ENCODE data around the gene ABHD12.

The ABHD12 gene

GRCh38 chr20:25318471-25319240 lies 72.0 kb downstream of the ABHD12 start:
- Histone ChIP-seq H3K9ac (ENCODE audit: low read depth, low read length, poor library complexity) (no peak overlapping the region), H4K91ac (ENCODE audit: low read depth, low read length, poor library complexity) (no peak overlapping the region), H3K4me3 (ENCODE audit: low read length in 2 of 2) (no peak overlapping the region), H2BK120ac (ENCODE audit: low read depth, low read length) (no peak overlapping the region), H3K79me1 (ENCODE audit: low read depth, low read length) (peaks cover 2% of the 10 kb centered on the region), H2AK5ac (ENCODE audit: low read depth, low read length) (no peak overlapping the region), H3K36me3 (replicated peaks in 1 of 2; ENCODE audit: control insufficient read depth in 2 of 2, insufficient read depth in 2 of 2, low read length in 2 of 2) (peaks cover 14 to 45% of the 10 kb centered on the region in 2 donors), H3K4ac (ENCODE audit: low read length) (no peak overlapping the region), H3K23ac (ENCODE audit: low read depth, low read length, poor library complexity) (no peak overlapping the region), H2BK12ac (ENCODE audit: low read length) (no peak overlapping the region), H3K9me3 (replicated peaks in 1 of 2; ENCODE audit: control insufficient read depth in 2 of 2, insufficient read depth in 1 of 2, low read depth in 1 of 2, low read length in 2 of 2) (no peaks in the 10 kb centered on the region), H3K14ac (ENCODE audit: low read length) (no peak overlapping the region), H3K27ac (replicated peaks; ENCODE audit: low read length) (no peak overlapping the region), H2BK5ac (ENCODE audit: low read length) (no peak overlapping the region), H2AFZ (ENCODE audit: low read length) (no peak overlapping the region), H3K4me1 (ENCODE audit: control insufficient read depth in 2 of 2, insufficient read depth in 1 of 2, low read depth in 1 of 2, low read length in 2 of 2) (peaks cover 0 to 3% of the 10 kb centered on the region in 2 donors), H3K18ac (ENCODE audit: low read length) (no peak overlapping the region), H2BK15ac (ENCODE audit: low read length) (no peak overlapping the region), H3K4me2 (ENCODE audit: insufficient read depth, low read length, poor library complexity, severe bottlenecking) (no peak overlapping the region), H3K27me3 (ENCODE audit: control insufficient read depth in 3 of 3, insufficient read depth in 3 of 3, low read depth in 1 of 3, low read length in 3 of 3) (peaks cover 0 to 2% (median 0%) of the 10 kb centered on the region in 3 experiments), H4K8ac (ENCODE audit: low read depth, low read length) (no peak overlapping the region)
- no peak for DNase-seq (ENCODE audit: low spot score)
- no CpG with 5 or more reads among the region's 16 CpGs for WGBS, 2 donors (ENCODE audit: extremely low coverage in 2 of 2, insufficient read length in 2 of 2, insufficient replicate concordance in 1 of 2)

- no peak overlapping the region for H2AK5ac ChIP-seq (ENCODE audit: low read depth, low read length)
- no peak overlapping the region for H4K91ac ChIP-seq (ENCODE audit: low read depth, low read length, poor library complexity)
- H2BK120ac ChIP-seq (ENCODE audit: low read depth, low read length): no peak overlapping the region
- no peak overlapping the region for H2BK5ac ChIP-seq (ENCODE audit: low read length)
- no peak overlapping the region for H4K8ac ChIP-seq (ENCODE audit: low read depth, low read length)
- no peak overlapping the region for H2BK12ac ChIP-seq (ENCODE audit: low read length)
- peak overlapping the region in 1 of 2 donors; percentile 26 for H3K4me3 ChIP-seq (ENCODE audit: low read length in 2 of 2)
- no peaks in the 10 kb centered on the region for H3K9me3 ChIP-seq (replicated peaks in 1 of 2; ENCODE audit: control insufficient read depth in 2 of 2, insufficient read depth in 1 of 2, low read depth in 1 of 2, low read length in 2 of 2)
- no peaks in the 10 kb centered on the region for H3K27me3 ChIP-seq (ENCODE audit: control insufficient read depth in 3 of 3, insufficient read depth in 3 of 3, low read depth in 1 of 3, low read length in 3 of 3)
- DNase-seq (ENCODE audit: low spot score): no peak
- no peak overlapping the region for H3K9ac ChIP-seq (ENCODE audit: low read depth, low read length, poor library complexity)
- peaks cover 0 to 3% of the 10 kb centered on the region in 2 donors for H3K4me1 ChIP-seq (ENCODE audit: control insufficient read depth in 2 of 2, insufficient read depth in 1 of 2, low read depth in 1 of 2, low read length in 2 of 2)
- H3K79me1 ChIP-seq (ENCODE audit: low read depth, low read length): no peaks in the 10 kb centered on the region
- no peak overlapping the region for H3K18ac ChIP-seq (ENCODE audit: low read length)
- H3K36me3 ChIP-seq (replicated peaks in 1 of 2; ENCODE audit: control insufficient read depth in 2 of 2, insufficient read depth in 2 of 2, low read length in 2 of 2): peaks cover 13 to 35% of the 10 kb centered on the region in 2 donors
- no peak overlapping the region for H3K23ac ChIP-seq (ENCODE audit: low read depth, low read length, poor library complexity)
- no peak overlapping the region for H3K14ac ChIP-seq (ENCODE audit: low read length)
- no peak overlapping the region for H3K27ac ChIP-seq (replicated peaks; ENCODE audit: low read length)
- no peak overlapping the region for H3K4me2 ChIP-seq (ENCODE audit: insufficient read depth, low read length, poor library complexity, severe bottlenecking)
- no peak overlapping the region for H2BK15ac ChIP-seq (ENCODE audit: low read length)
- H2AFZ ChIP-seq (ENCODE audit: low read length): no peak overlapping the region
- no peak overlapping the region for H3K4ac ChIP-seq (ENCODE audit: low read length)
- no CpG with 5 or more reads among the region's 17 CpGs for WGBS, 2 donors (ENCODE audit: extremely low coverage in 2 of 2, insufficient read length in 2 of 2, insufficient replicate concordance in 1 of 2)
Measured at GRCh38 chr20:25317351-25318075, 73.1 kb downstream of the ABHD12 start.

DNA sequence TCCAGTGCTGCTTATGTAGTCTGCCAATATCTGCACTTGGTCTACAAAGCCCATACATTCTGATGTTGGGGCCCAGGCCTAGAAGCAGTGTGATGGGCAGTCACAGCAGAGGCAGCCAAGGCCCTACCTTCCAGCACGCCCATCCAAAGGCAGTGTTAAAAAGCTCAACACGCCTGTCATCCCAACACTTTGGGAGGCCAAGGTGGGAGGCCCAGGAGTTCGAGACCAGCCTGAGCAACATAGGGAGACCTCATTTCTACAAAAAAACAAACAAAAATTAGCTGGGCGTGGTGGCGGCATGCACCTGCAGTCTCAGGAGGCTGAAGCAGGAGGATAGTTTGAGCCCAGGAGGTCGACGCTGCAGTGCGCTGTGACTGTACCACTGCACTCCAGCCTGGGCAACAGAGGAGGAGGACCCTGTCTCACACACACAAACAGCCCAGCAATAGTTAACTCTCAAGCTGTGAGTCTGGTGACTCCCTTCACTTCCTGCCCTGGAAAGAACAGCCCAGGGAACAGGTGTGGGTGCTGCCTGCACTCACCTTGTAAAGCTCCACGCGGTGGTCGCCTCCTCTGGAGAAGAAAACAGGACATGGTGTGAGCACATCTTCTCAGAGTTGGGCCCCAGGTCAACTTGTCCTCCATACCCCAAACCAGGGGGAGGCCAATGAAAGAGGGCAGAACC lies 74.0 kb downstream of the ABHD12 start:
- WGBS, 2 donors (ENCODE audit: extremely low coverage in 2 of 2, insufficient read length in 2 of 2, insufficient replicate concordance in 1 of 2): no CpG with 5 or more reads among the region's 11 CpGs

More for the DNA sequence above, 74.0 kb downstream of the ABHD12 start:
- Histone ChIP-seq H3K4me3 (ENCODE audit: low read length in 2 of 2) (no peak overlapping the region), H3K36me3 (replicated peaks in 1 of 2; ENCODE audit: control insufficient read depth in 2 of 2, insufficient read depth in 2 of 2, low read length in 2 of 2) (peaks cover 11 to 29% of the 10 kb centered on the region in 2 donors), H3K79me1 (ENCODE audit: low read depth, low read length) (no peaks in the 10 kb centered on the region), H2BK15ac (ENCODE audit: low read length) (no peak overlapping the region), H2AK5ac (ENCODE audit: low read depth, low read length) (no peak overlapping the region), H2BK120ac (ENCODE audit: low read depth, low read length) (no peak overlapping the region), H3K14ac (ENCODE audit: low read length) (no peak overlapping the region), H2BK12ac (ENCODE audit: low read length) (no peak overlapping the region), H3K18ac (ENCODE audit: low read length) (no peak overlapping the region), H3K4me1 (ENCODE audit: control insufficient read depth in 2 of 2, insufficient read depth in 1 of 2, low read depth in 1 of 2, low read length in 2 of 2) (peaks cover 0 to 3% of the 10 kb centered on the region in 2 donors), H3K9me3 (replicated peaks in 1 of 2; ENCODE audit: control insufficient read depth in 2 of 2, insufficient read depth in 1 of 2, low read depth in 1 of 2, low read length in 2 of 2) (no peaks in the 10 kb centered on the region), H3K27me3 (ENCODE audit: control insufficient read depth in 3 of 3, insufficient read depth in 3 of 3, low read depth in 1 of 3, low read length in 3 of 3) (no peaks in the 10 kb centered on the region), H3K4ac (ENCODE audit: low read length) (no peak overlapping the region), H3K23ac (ENCODE audit: low read depth, low read length, poor library complexity) (no peak overlapping the region), H2AFZ (ENCODE audit: low read length) (no peak overlapping the region), H4K8ac (ENCODE audit: low read depth, low read length) (no peak overlapping the region), H2BK5ac (ENCODE audit: low read length) (no peak overlapping the region), H3K27ac (replicated peaks; ENCODE audit: low read length) (no peak overlapping the region), H3K4me2 (ENCODE audit: insufficient read depth, low read length, poor library complexity, severe bottlenecking) (no peak overlapping the region), H4K91ac (ENCODE audit: low read depth, low read length, poor library complexity) (no peak overlapping the region), H3K9ac (ENCODE audit: low read depth, low read length, poor library complexity) (peak overlapping the region; percentile 30)
- no peak for DNase-seq (ENCODE audit: low spot score)
